Activated naive CD4-positive, alpha-beta T cell treated with anti-CD3 and anti-CD28 coated beads, Interleukin-2, amount 10 ng/mL, durations not matched to agents 5 hours and 36 hours (primary cell): Measurements from ENCODE around the gene ATF6B. TPM values are rescaled to one million over a fixed set of nuclear protein-coding genes. Genes with fewer than 3 reads are reported as not detected.

Experiments
- microRNA-seq: library from miRNA; unstranded; fragments of <30 nt; microRNA quantifications from one replicate; pipeline ENCODE4 v1.2.0, GENCODE V29; 2022; ENCODE audit warnings: borderline microRNAs expressed, borderline replicate concordance
- total RNA-seq, 2 experiments: library from RNA; stranded (reverse); gene quantifications; one replicate each; pipeline ENCODE4 v1.2.3, GENCODE V29; 2021

The ATF6B gene
- 100 to 1,000 TPM; 125 to 139 TPM for total RNA-seq

DNA sequence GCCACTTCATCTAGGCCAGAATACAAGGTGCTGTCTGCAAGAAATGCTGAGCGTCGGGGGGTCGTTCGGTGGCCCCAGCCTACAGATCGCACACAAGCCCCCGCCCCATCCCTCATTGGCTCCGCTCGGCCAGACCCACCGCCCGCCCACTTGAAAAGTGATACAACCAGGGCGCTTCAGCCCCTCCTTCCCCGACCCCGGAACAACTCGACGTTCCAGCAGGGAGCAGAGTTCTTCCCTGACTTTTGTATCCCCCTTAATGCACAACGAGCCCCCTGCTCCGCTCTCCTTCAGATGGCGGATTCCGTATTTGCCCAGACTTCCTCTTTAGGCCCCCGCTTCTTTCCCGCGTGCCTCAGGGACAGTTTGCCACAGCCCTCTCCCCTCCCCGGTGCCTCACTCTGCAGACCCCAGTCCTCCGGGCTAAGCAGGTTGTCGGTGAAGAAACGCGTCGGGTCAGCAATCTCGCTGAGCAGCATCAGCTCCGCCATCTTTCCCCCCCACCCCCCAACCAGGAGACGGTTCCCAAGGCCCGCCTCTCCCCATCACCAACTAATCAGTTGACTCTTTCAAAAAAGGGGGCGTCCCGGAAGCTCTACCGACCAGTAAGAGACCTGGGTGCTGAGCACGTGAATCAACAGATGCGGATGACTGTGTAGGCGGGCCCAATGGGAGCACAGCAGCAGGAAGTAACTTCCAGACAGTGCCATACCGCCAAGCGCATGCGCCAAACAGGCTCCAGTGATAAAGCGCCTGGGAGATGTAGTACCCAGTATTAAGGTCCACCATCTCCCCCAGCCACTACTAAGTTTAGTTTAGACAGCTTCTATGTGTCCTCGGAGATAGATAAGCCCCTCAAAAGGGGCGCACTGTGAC is at the start of gene ATF6B:
TSS of gene ATF6B (minus strand) at position 530 of the 876 bp plus-strand sequence. CDS start at position 491, 39 bp downstream.

DNA sequence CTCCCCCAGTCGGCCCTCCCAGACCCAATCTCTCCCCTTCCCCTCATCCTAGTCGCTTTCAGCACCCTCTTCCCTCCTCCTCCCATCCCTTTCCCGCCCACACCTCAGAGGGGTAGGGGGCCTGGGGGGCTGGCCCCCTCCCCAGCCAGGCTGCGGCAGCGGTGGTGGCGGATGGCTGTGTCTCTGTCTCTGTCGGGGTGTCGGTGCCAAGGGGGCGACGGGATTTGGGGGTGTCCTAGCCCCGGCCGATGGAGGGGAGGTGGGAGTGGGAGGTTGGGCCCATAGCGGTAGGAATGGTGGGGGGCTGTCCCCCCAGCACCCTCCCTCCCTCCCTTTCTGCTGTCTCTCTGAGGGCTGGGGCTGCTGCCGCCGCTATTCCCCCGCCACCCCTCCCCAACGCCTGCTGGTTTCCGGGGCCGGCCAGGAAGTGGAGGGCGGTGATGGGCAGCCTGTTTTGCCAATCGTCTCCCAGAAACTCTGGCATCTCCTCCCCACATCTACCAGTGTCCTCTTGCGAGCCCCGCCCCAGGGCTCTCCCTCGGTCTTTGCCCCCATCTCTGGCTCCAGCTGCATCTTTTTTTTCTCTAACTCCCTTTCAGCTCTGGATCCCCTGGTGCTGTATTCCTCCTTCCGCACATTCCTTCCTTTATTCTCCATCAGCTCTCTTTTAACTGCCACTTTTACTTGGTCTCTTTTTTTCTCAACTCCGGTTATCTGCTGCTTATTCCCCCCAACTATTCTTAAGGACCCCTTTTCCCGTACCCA is 47.8 kb upstream of the ATF6B start, which contains the start of gene AGPAT1:
TSS of gene AGPAT1 (minus strand) at position 374 of the 765 bp plus-strand sequence. CDS start 4,588 bp downstream, outside the sequence.

DNA sequence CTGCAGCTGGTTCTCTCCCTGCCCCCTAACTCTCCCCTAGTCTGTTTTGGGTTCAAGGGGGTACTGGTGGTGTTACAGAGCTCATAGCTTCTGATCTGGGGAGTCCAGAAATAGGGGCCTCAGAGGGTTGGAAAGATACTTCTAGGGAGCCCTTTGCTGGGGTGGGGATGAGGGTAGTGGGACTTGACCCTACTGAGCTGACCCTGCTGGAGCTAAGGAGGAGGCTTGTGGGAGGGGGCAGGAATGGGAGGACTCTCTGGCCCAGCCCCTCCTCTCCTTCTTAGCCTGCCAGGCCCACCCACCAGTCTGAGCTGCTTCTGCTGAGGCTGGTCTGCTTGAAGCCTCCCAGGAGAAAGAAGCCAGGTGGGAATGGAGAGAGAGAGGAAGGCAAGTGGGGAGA is 36.2 kb upstream of the ATF6B start, which contains the start of gene EGFL8:
TSS of gene EGFL8 (plus strand) at position 301 of the 400 bp plus-strand sequence. CDS start 1,571 bp downstream, outside the sequence.

DNA sequence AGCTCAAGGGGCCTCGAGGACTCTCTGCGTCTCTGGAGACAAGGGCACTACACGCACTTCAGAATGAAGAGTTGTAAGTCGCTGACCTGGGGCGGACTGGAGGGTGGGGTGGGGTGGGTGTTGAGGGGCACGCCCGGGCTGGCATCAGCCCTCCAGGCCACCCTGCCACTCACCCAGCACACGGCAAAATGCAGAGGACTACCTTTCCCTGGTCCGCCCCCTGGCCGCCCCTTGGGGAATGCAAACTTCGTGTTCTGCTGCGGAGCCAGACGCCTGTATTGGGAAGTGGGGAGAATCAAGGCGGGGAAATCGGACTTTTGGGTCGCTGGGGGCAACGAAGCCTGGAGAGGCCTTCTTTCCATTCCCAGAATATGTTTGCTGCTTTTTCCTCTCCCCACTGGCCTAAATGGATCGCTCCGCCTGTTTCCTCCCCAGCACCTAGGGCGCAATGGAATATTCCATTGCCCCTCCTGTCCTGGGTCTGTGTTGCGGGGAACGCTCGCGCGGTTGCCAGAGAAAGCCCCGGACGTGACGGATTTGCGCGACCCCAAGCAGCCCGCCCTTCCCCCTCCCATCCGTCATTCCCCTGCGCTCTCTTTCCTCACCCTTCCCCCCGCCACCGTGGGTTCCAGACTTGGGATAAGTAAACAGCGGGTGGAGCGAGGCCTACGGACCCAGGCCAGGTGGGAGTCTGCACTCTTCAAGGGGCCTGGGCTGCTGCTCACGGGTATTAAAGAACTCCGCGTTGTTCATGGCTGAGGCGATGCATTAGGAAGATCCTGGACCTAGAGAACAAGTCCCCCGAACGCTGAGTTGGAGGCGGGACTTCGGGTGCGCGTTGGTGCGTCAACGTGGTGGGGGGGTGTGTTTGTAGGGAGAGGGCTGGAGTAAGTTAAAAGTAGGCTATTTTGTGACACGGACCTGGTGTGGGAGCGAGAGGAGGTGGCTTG is 25.8 kb upstream of the ATF6B start, which contains the start of gene PPT2:
TSS of gene PPT2 (plus strand) at position 578 of the 950 bp plus-strand sequence. CDS start 454 bp downstream, outside the sequence.

DNA sequence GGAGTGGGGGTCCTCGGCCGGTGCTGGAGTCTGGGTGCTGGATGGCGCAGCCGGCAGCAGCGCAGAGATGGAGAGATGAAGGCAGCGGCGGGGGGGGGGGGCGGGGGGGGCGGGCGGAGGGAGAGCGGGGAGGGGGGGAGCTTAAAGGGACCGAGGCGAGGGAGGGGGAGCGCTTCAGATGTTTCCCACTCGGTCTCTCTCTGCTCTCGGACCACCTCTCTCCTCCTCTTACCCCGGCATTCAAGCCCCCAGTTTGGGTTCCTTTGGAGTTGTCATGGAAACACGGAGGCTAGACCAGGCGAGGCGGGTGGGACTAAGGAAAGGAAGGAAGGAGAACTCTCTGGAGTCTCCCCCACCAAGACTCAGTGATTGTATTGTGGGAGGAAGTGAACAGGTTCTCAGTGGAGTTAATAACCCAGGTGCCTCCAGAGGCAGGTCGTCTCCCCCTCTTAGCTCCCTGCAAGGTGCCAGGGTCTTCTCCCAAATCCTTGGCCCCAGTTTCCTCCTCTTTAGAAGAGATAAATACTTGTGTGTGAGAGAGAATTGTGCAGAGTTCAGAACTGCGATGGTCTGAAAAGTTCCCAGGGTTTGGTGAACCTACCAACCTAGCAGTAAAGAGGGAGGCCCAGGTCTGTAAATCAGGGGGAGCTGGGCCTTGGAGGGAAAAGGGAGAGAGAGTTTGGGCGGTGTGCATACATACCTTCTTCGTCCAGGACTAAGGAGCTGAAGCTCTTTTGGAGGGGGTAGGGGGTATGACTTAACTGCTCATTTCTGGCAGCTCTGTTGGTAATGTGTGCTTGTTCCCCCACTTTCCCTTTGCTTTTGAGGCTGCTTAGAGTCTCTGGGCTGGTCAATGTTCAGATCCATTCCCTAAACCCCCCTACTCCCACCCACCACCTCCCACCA is 24.1 kb upstream of the ATF6B start, which contains the start of gene PRRT1:
TSS of gene PRRT1 (minus strand) at position 77 of the 906 bp plus-strand sequence. CDS start 112 bp downstream, outside the sequence.

DNA sequence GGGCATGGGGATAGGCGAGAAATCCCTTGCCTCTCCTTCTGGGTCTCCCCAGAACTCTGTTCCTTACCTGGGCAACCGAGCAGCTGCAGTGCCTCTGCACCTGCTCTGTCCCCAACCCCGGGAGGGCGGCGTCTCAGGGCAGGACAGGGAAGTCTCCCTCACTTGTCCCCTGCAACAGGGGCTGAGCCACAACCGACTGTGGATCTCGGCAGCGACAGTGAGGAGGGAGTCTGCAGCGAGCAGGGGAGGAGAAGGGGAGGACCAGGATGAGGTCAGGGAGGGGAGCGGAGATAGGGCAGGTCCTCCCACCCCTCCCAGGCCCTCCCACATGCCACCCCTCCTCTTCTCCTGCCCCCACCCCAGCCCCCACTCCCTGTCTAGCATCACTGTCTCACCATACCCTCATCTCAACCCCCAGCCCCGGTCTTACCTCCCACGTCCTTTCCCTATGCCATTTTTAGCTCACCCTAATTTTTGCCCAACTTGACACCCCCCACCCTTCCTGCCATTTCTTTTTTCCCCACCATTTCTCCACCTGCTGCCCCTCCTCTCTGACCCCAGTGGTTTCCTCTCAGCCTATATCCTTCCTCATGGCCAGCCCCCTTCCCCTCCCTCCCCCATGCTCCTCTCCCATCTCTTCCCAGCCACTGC is 18.8 kb downstream of the ATF6B start, which contains the start of gene TNXB:
TSS of gene TNXB (minus strand) at position 225 of the 651 bp plus-strand sequence. CDS start 11,140 bp downstream, outside the sequence.

Small RNAs within 50 kb of the gene (microRNA-seq; reads per million reads assigned to microRNA genes)
- gene MIR6721: 2.5 reads per million, percentile 9 among the genes with 10 or more reads in this experiment

Other genes starting within 250 kb of the ATF6B start
- gene SLC44A4, start 249.2 kb downstream of the ATF6B start, total RNA-seq: not detected
- 10 to 100 TPM; 60.9 to 61.4 TPM for gene EHMT2, start 230.5 kb downstream of the ATF6B start, total RNA-seq
- gene ZBTB12, start 226.2 kb downstream of the ATF6B start, total RNA-seq: 1 to 10 TPM; 1.5 to 2.4 TPM
- gene C2, start 200.5 kb downstream of the ATF6B start, total RNA-seq: under 1 TPM; 0.51 to 0.93 TPM
- not detected for gene CFB, start 182.2 kb downstream of the ATF6B start, total RNA-seq
- gene NELFE, start 169.3 kb downstream of the ATF6B start, total RNA-seq: 10 to 100 TPM; 60.9 to 61.7 TPM
- 10 to 100 TPM; 71.6 to 77.8 TPM for gene SKIC2, start 169.1 kb downstream of the ATF6B start, total RNA-seq
- 10 to 100 TPM; 17.1 to 17.9 TPM for gene DXO, start 156.1 kb downstream of the ATF6B start, total RNA-seq
- gene C4A, start 146.2 kb downstream of the ATF6B start, total RNA-seq: 1 to 10 TPM; 4.2 to 6.2 TPM
- 1 to 10 TPM; 3.4 to 3.5 TPM for gene C4B, start 113.5 kb downstream of the ATF6B start, total RNA-seq
- not detected for gene CYP21A2, start 89.8 kb downstream of the ATF6B start, total RNA-seq
- 1 to 10 TPM; 4.8 to 6.6 TPM for gene TNXB, start 18.9 kb downstream of the ATF6B start, total RNA-seq
- 1 to 10 TPM; 4.9 to 5.1 TPM for gene FKBPL, start 2.0 kb upstream of the ATF6B start, total RNA-seq
- under 1 TPM; 0.29 to 0.35 TPM for gene PRRT1, start 23.7 kb upstream of the ATF6B start, total RNA-seq
- gene PPT2, start 25.9 kb upstream of the ATF6B start, total RNA-seq: 10 to 100 TPM; 10.7 to 10.8 TPM
- gene EGFL8, start 36.3 kb upstream of the ATF6B start, total RNA-seq: 10 to 100 TPM; 11.1 to 14.5 TPM
- 10 to 100 TPM; 42.0 to 43.1 TPM for gene AGPAT1, start 47.8 kb upstream of the ATF6B start, total RNA-seq
- gene RNF5, start 50.2 kb upstream of the ATF6B start, total RNA-seq: 10 to 100 TPM; 38.0 to 39.8 TPM
- 10 to 100 TPM; 41.4 to 55.3 TPM for gene AGER, start 56.0 kb upstream of the ATF6B start, total RNA-seq
- gene PBX2, start 62.0 kb upstream of the ATF6B start, total RNA-seq: 10 to 100 TPM; 95.5 to 96.2 TPM
- 100 to 1,000 TPM; 320 to 332 TPM for gene GPSM3, start 64.4 kb upstream of the ATF6B start, total RNA-seq
- gene NOTCH4, start 95.8 kb upstream of the ATF6B start, total RNA-seq: under 1 TPM; 0.24 to 0.48 TPM
- gene TSBP1, start 243.7 kb upstream of the ATF6B start, total RNA-seq: not detected